Erythroblast (primary cell): Measurements from ENCODE around the gene TTC27.

Experiments used
- GATA1 ChIP-seq: IDR thresholded peaks from 2 replicates; pipeline ENCODE4 v1.6.1; 2011; ENCODE audit warnings: low read depth, mild to moderate bottlenecking, control low read depth, low read length, moderate library complexity
- POLR2A ChIP-seq: IDR thresholded peaks from 2 replicates; pipeline ENCODE4 v1.6.1; 2011; ENCODE audit warnings: mild to moderate bottlenecking, low read length

GRCh38 chr2:32830196-32830595 lies 202.3 kb downstream of the TTC27 start:
- TF ChIP-seq POLR2A (no peak), GATA1 (no peak)
